ENCODE results near the gene ELK4. TPM values are rescaled to one million over a fixed set of nuclear protein-coding genes. Genes with fewer than 3 reads are reported as not detected.

The ELK4 gene
- total and polyA plus RNA-seq, 2 of the 13 experiments (the other 11 are each of a cell fraction or from before 2014, with no cell fraction given): 8.3 to 13.1 TPM

- TF ChIP-seq, protein P1, sequence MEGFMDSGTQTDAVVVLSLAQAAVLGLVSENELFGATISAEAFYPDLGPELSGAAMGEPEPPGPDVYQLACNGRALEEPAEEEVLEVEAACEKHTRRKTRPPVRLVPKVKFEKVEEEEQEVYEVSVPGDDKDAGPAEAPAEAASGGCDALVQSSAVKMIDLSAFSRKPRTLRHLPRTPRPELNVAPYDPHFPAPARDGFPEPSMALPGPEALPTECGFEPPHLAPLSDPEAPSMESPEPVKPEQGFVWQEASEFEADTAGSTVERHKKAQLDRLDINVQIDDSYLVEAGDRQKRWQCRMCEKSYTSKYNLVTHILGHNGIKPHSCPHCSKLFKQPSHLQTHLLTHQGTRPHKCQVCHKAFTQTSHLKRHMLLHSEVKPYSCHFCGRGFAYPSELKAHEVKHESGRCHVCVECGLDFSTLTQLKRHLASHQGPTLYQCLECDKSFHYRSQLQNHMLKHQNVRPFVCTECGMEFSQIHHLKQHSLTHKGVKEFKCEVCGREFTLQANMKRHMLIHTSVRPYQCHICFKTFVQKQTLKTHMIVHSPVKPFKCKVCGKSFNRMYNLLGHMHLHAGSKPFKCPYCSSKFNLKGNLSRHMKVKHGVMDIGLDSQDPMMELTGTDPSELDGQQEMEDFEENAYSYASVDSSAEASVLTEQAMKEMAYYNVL (CRISPR knock-in tag; IDR thresholded peaks at IDR 0.05; ENCODE audit: borderline replicate concordance): peak; percentile 24; the same call in 1 of the 2 replicates
- TF ChIP-seq ZGPAT (CRISPR knock-in tag; IDR thresholded peaks at IDR 0.05): peak; percentile 61; the same call in 1 of the 2 replicates
These were observed 44.2 kb upstream of the ELK4 start (continued) for GRCh38 chr1:205676002-205676401.

- H3K4me1 ChIP-seq (ENCODE audit: insufficient read depth, low read length): peaks cover 88% of the 10 kb centered on the region
These were observed 43.4 kb upstream of the ELK4 start for GRCh38 chr1:205675247-205675646.

More at GRCh38 chr1:205675247-205675646, 43.4 kb upstream of the ELK4 start:
- no peaks in the 10 kb centered on the region for H3K9me3 ChIP-seq (ENCODE audit: low read length)
- in situ Hi-C loops (cut with HindIII; ENCODE audit: extremely low pct_ligation_motif_present, low pct_unique_long_range_greater_than_20kb) (no loop called here), intact Hi-C loops (cut with micrococcal nuclease; ENCODE audit: unreplicated experiment) (no loop called here)
- no peaks in the 10 kb centered on the region for H3K79me2 ChIP-seq (ENCODE audit: insufficient read depth, low read length)
- ATAC-seq (no peak), FAIRE-seq (no peak), DNase-seq (ENCODE audit: low spot score) (no peak)
- H2AFZ ChIP-seq (ENCODE audit: low read length): no peak overlapping the region
- TSS peak; percentile 53 for BruUV-seq (replicated peaks)
- H4K20me1 ChIP-seq (ENCODE audit: insufficient read depth, low read length): no peaks in the 10 kb centered on the region
- no peaks in the 10 kb centered on the region; a peak in 1 of 5 replicates for H3K36me3 ChIP-seq (replicated peaks in 1 of 2; ENCODE audit: control insufficient read depth in 1 of 2, insufficient read depth in 2 of 2, low read length in 2 of 2)
- peak overlapping the region; percentile 59 for H3K4me2 ChIP-seq (ENCODE audit: low read depth, low read length)
- POLR2A ChIA-PET: interaction anchor here (1.0 kb wide), 1 partner anchor 33 kb away, joined by 7 read pairs; no protein-coding TSS in a partner anchor
- H3K9ac ChIP-seq (ENCODE audit: insufficient read depth, low read depth, low read length): no peak overlapping the region
- H3K4me3 ChIP-seq (replicated peaks in 1 of 3; ENCODE audit: insufficient read depth in 1 of 3, low read depth in 2 of 3, low read length in 3 of 3): no peak overlapping the region
- CTCF ChIA-PET (ENCODE audit: low intra/inter-chr PET ratio, low total read pairs): interaction anchor here (0.6 kb wide), 1 partner anchor 30 kb away, joined by 3 read pairs; no protein-coding TSS in a partner anchor
- 90% methylated on average over 4 of the region's 4 CpGs for whole genome bisulfite sequencing (ENCODE audit: low lambda C conversion rate)
- TF ChIP-seq NFIB (CRISPR knock-in tag; IDR thresholded peaks at IDR 0.05; ENCODE audit: borderline replicate concordance) (no peak), KMT2A (CRISPR knock-in tag; IDR thresholded peaks at IDR 0.05) (0 out of 2 replicates have a peak, but pooled peaks have one; percentile 14)
- H3K27ac ChIP-seq (ENCODE audit: extremely low read length, insufficient read depth, low read length): peak overlapping the region; percentile 44
- no peaks in the 10 kb centered on the region; a peak in 1 of 5 replicates for H3K27me3 ChIP-seq (ENCODE audit: control insufficient read depth in 1 of 2, insufficient read depth in 2 of 2, low read length in 2 of 2)
